GM18868 (cell line): ENCODE measurements around the gene IL1RAPL1.

Experiments
- ATAC-seq: cut with Tn5 transposase; IDR thresholded peaks from one replicate; pipeline ENCODE4 v1.9.1; 2021; ENCODE audit warnings: mild to moderate bottlenecking, moderate library complexity; ENCODE audit not compliant: unreplicated experiment

The IL1RAPL1 gene

GRCh38 chrX:29693912-29694311, 1106.7 kb downstream of the IL1RAPL1 start:
- ATAC-seq, result no peak

GRCh38 chrX:29699239-29699638, 1112.0 kb downstream of the IL1RAPL1 start:
- no peak for ATAC-seq

GRCh38 chrX:29707088-29707487, 1119.8 kb downstream of the IL1RAPL1 start:
- ATAC-seq, result no peak

GRCh38 chrX:29721152-29721551, 1133.9 kb downstream of the IL1RAPL1 start:
- ATAC-seq, result no peak

- no peak for ATAC-seq
These were observed 1137.1 kb downstream of the IL1RAPL1 start for GRCh38 chrX:29724316-29724715.

GRCh38 chrX:29726811-29727210, 1139.6 kb downstream of the IL1RAPL1 start:
- no peak for ATAC-seq

- ATAC-seq, result no peak
These were observed 1141.4 kb downstream of the IL1RAPL1 start for GRCh38 chrX:29728639-29729038.

GRCh38 chrX:29744966-29745365, 1157.7 kb downstream of the IL1RAPL1 start:
- ATAC-seq, result no peak

- no peak for ATAC-seq
These were observed 1159.1 kb downstream of the IL1RAPL1 start for GRCh38 chrX:29746326-29746725.

- ATAC-seq, result no peak
These were observed 1174.8 kb downstream of the IL1RAPL1 start for GRCh38 chrX:29762006-29762405.

GRCh38 chrX:29775890-29776289, 1188.6 kb downstream of the IL1RAPL1 start:
- no peak for ATAC-seq

- ATAC-seq, result no peak
These were observed 1200.4 kb downstream of the IL1RAPL1 start for GRCh38 chrX:29787656-29788055.

- no peak for ATAC-seq
These were observed 1201.9 kb downstream of the IL1RAPL1 start for GRCh38 chrX:29788991-29789699.

GRCh38 chrX:29792335-29792734, 1205.1 kb downstream of the IL1RAPL1 start:
- ATAC-seq, result no peak

GRCh38 chrX:29797156-29797555, 1209.9 kb downstream of the IL1RAPL1 start:
- no peak for ATAC-seq

- no peak for ATAC-seq
These were observed 1211.2 kb downstream of the IL1RAPL1 start for GRCh38 chrX:29798469-29798868.

GRCh38 chrX:29813174-29813573, 1225.9 kb downstream of the IL1RAPL1 start:
- no peak for ATAC-seq

GRCh38 chrX:29824176-29824906, 1237.1 kb downstream of the IL1RAPL1 start:
- no peak for ATAC-seq

- ATAC-seq, result no peak
These were observed 1239.5 kb downstream of the IL1RAPL1 start for GRCh38 chrX:29826742-29827141.

- ATAC-seq, result no peak
These were observed 1247.1 kb downstream of the IL1RAPL1 start for GRCh38 chrX:29834311-29834710.

GRCh38 chrX:29834764-29835163, 1247.5 kb downstream of the IL1RAPL1 start:
- ATAC-seq, result no peak

GRCh38 chrX:29841750-29842149, 1254.5 kb downstream of the IL1RAPL1 start:
- ATAC-seq, result no peak
